HepG2 (cell line): Measurements from ENCODE around the gene PRSS27. TPM values are rescaled to one million over a fixed set of nuclear protein-coding genes. Genes with fewer than 3 reads are reported as not detected.

Experiments
- ASH2L ChIP-seq: fragments of 300-600, 200-600 bp; sonication (generic); IDR thresholded peaks from 2 replicates; pipeline ENCODE4 v1.7.0; 2017; ENCODE audit warnings: low read depth, mild to moderate bottlenecking, moderate library complexity, mixed read lengths, low read length; ENCODE audit not compliant: insufficient read length
- CEBPB ChIP-seq: IDR thresholded peaks from 2 replicates; pipeline ENCODE4 v1.6.1; 2011; ENCODE audit warnings: low read depth, low read length, improper control_type of control experiment, borderline replicate concordance
- EEA1 ChIP-seq: sonication (generic); formaldehyde crosslinking; IDR thresholded peaks from 2 replicates; pipeline ENCODE4 v1.5.1; 2020; ENCODE audit warnings: mild to moderate bottlenecking, missing genetic modification reagents, borderline replicate concordance
- HMG20A ChIP-seq: IDR thresholded peaks from 2 replicates; pipeline ENCODE4 v1.6.1; 2016; ENCODE audit warnings: borderline replicate concordance
- KDM4B ChIP-seq: sonication (generic); formaldehyde crosslinking; IDR thresholded peaks from 2 replicates; pipeline ENCODE4 v1.4.0; 2020; ENCODE audit warnings: missing genetic modification reagents
- LCORL ChIP-seq, 2 experiments: fragments of 450-650 bp in 1 of 2; sonication (generic) in 1 of 2; formaldehyde crosslinking in 1 of 2; IDR thresholded peaks; 2 replicates each; pipeline versions ENCODE4 v1.5.0 to v1.6.1; 2017 to 2020; ENCODE audit warnings: antibody characterized with exemption in 1 of 2, missing genetic modification reagents in 1 of 2
- MTA1 ChIP-seq: sonication (generic); formaldehyde crosslinking; IDR thresholded peaks from 2 replicates; pipeline ENCODE4 v1.4.0; 2020; ENCODE audit warnings: missing genetic modification reagents, mild to moderate bottlenecking, borderline replicate concordance
- NFKB2 ChIP-seq: sonication (generic); formaldehyde crosslinking; IDR thresholded peaks from 2 replicates; pipeline ENCODE4 v1.4.0; 2020; ENCODE audit warnings: missing genetic modification reagents, borderline replicate concordance
- NR2F6 ChIP-seq, 2 experiments: IDR thresholded peaks; 2 replicates each; pipeline ENCODE4 v1.6.1; 2016; ENCODE audit warnings: antibody characterized with exemption in 1 of 2, mild to moderate bottlenecking in 1 of 2
- RFX1 ChIP-seq: fragments of 450-650 bp; IDR thresholded peaks from 2 replicates; pipeline ENCODE4 v1.6.1; 2017
- RXRB ChIP-seq: IDR thresholded peaks from 2 replicates; pipeline ENCODE4 v1.6.1; 2016; ENCODE audit warnings: borderline replicate concordance, missing genetic modification reagents, missing compliant biosample characterization
- SOX6 ChIP-seq, 2 experiments: fragments of 450-650 bp in 1 of 2; sonication (generic) in 1 of 2; formaldehyde crosslinking in 1 of 2; IDR thresholded peaks; 2 replicates each; pipeline versions ENCODE4 v1.4.0 to v1.6.1; 2017 to 2020; ENCODE audit warnings: antibody characterized with exemption in 1 of 2, mild to moderate bottlenecking in 1 of 2, missing genetic modification reagents in 1 of 2
- SRSF4 ChIP-seq: fragments of 200-400 bp; formaldehyde crosslinking; IDR thresholded peaks from one replicate; pipeline ENCODE4 v1.6.1; 2018; ENCODE audit warnings: mild to moderate bottlenecking, low read depth, low read length, moderate library complexity; ENCODE audit not compliant: poor library complexity, severe bottlenecking
- ZFY ChIP-seq: sonication (generic); formaldehyde crosslinking; IDR thresholded peaks from 2 replicates; pipeline ENCODE4 v1.4.0; 2020; ENCODE audit warnings: missing genetic modification reagents
- ZMYM4 ChIP-seq: sonication (generic); formaldehyde crosslinking; IDR thresholded peaks from 2 replicates; pipeline ENCODE4 v1.8.1; 2023; ENCODE audit warnings: mild to moderate bottlenecking, missing genetic modification reagents
- ZNF225 ChIP-seq: sonication (generic); formaldehyde crosslinking; IDR thresholded peaks from 2 replicates; pipeline ENCODE4 v1.4.0; 2020; ENCODE audit warnings: mild to moderate bottlenecking, missing genetic modification reagents
- ZNF253 ChIP-seq: sonication (generic); formaldehyde crosslinking; IDR thresholded peaks from 2 replicates; pipeline ENCODE4 v1.8.0; 2022; ENCODE audit warnings: mild to moderate bottlenecking, missing genetic modification reagents, borderline replicate concordance
- ZNF317 ChIP-seq: sonication (generic); formaldehyde crosslinking; IDR thresholded peaks from 2 replicates; pipeline ENCODE4 v1.5.0; 2020; ENCODE audit warnings: mild to moderate bottlenecking, missing genetic modification reagents
- ZNF460 ChIP-seq: sonication (generic); formaldehyde crosslinking; IDR thresholded peaks from 2 replicates; pipeline ENCODE4 v1.5.1; 2020; ENCODE audit warnings: missing genetic modification reagents, mild to moderate bottlenecking, borderline replicate concordance
- ZNF547 ChIP-seq: sonication (generic); formaldehyde crosslinking; IDR thresholded peaks from 2 replicates; pipeline ENCODE4 v1.5.1; 2020; ENCODE audit warnings: mild to moderate bottlenecking, missing genetic modification reagents
- ZNF589 ChIP-seq: sonication (generic); formaldehyde crosslinking; conservative IDR thresholded peaks from 2 replicates; pipeline ENCODE4 v1.8.0; 2022; ENCODE audit warnings: mild to moderate bottlenecking, moderate library complexity, missing genetic modification reagents
- ZNF777 ChIP-seq: sonication (generic); formaldehyde crosslinking; IDR thresholded peaks from 2 replicates; pipeline ENCODE4 v1.4.0; 2020; ENCODE audit warnings: missing genetic modification reagents
- ZNF781 ChIP-seq: sonication (generic); formaldehyde crosslinking; IDR thresholded peaks from 2 replicates; pipeline ENCODE4 v1.5.1; 2020; ENCODE audit warnings: borderline replicate concordance, mild to moderate bottlenecking, missing genetic modification reagents; ENCODE audit errors: not compliant biosample characterization
- ZNF878 ChIP-seq: sonication (generic); formaldehyde crosslinking; IDR thresholded peaks from 2 replicates; pipeline ENCODE4 v1.8.1; 2023; ENCODE audit warnings: mild to moderate bottlenecking, missing genetic modification reagents, moderate library complexity
- polyA plus RNA-seq, 8 experiments: library from polyadenylated mRNA; depleted of rRNA in 3 of 8; stranded (reverse) in 7 of 8; unstranded in 1 of 8; fragments of >200 nt; fragmentation: Illumina TruSeq in 4 of 8; extraction: Trizol in 4 of 8; gene quantifications; 2 replicates each; pipeline versions ENCODE4 v1.2.1 to v1.2.3, GENCODE V29; 2011 to 2016; ENCODE audit warnings: low read depth in 4 of 8, missing spikeins in 1 of 8, mixed read lengths in 1 of 8; ENCODE audit not compliant: insufficient read depth in 1 of 8
- total RNA-seq, 5 experiments: library from RNA; depleted of rRNA; stranded (reverse); fragments of >200 nt; fragmentation: Illumina TruSeq; extraction: Trizol; gene quantifications; 2 replicates each; pipeline ENCODE4 v1.2.3, GENCODE V29; 2016; ENCODE audit warnings: low read depth in 1 of 5
- TF ChIP-seq, protein P1 (sequence below): sonication (generic); formaldehyde crosslinking; IDR thresholded peaks from 2 replicates; pipeline ENCODE4 v1.4.0; 2020; ENCODE audit warnings: missing genetic modification reagents, mild to moderate bottlenecking, borderline replicate concordance
- TF ChIP-seq, protein P2 (sequence below): sonication (generic); IDR thresholded peaks from 2 replicates; pipeline ENCODE4 v1.6.1; 2016; ENCODE audit warnings: low read depth, borderline replicate concordance

Gene PRSS27
- total and polyA plus RNA-seq, 2 of the 13 experiments (the other 11 are each of a cell fraction or from before 2014, with no cell fraction given) = 0.20 to 0.73 TPM

DNA sequence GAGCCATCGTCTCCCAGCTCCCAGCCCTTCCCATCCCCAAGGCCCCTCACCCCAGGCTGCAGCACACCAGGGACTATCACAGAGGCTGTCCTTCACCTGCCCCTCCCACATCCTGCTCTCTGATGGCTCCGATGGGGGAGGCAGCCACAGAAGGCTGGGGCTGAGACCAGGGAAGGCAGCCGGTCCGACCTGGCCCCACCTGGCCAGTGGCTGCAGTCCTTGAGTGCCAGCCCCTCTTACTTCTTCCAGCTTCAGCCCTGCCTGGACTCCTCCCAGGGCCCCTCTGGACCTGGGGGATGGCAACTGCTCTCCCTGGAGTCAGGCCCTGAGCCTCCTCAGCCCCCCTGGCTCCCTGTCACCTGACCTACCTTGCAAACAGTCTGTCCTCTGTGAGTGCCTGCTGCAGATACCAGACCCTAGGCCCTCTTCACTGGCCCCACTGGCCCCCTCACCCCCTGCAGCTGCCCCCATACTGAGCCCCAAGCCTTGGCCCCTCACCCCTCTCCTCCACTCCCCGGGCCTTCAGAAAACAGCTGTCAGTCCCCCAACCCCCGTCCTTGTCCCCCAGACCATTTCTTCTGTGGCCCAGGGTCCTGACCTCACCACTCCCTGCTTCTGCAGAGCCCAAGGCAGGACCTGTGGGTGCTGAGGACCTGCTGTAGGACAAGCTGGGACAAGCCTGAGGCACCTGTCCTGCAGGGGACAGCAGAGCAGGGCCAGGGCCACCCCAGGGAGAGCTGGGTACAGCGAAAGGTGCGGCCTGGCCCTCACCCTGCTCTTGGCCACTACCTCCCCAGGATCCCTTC lies 19.8 kb upstream of the PRSS27 start (continued):
- TF ChIP-seq ASH2L = no peak
- TF ChIP-seq ZNF547 = no peak
- no peak for TF ChIP-seq HMG20A
- TF ChIP-seq ZNF225 (CRISPR knock-in tag) = no peak
- no peak for TF ChIP-seq RFX1
- TF ChIP-seq, protein P1, sequence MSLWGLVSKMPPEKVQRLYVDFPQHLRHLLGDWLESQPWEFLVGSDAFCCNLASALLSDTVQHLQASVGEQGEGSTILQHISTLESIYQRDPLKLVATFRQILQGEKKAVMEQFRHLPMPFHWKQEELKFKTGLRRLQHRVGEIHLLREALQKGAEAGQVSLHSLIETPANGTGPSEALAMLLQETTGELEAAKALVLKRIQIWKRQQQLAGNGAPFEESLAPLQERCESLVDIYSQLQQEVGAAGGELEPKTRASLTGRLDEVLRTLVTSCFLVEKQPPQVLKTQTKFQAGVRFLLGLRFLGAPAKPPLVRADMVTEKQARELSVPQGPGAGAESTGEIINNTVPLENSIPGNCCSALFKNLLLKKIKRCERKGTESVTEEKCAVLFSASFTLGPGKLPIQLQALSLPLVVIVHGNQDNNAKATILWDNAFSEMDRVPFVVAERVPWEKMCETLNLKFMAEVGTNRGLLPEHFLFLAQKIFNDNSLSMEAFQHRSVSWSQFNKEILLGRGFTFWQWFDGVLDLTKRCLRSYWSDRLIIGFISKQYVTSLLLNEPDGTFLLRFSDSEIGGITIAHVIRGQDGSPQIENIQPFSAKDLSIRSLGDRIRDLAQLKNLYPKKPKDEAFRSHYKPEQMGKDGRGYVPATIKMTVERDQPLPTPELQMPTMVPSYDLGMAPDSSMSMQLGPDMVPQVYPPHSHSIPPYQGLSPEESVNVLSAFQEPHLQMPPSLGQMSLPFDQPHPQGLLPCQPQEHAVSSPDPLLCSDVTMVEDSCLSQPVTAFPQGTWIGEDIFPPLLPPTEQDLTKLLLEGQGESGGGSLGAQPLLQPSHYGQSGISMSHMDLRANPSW (CRISPR knock-in tag) = no peak
- TF ChIP-seq ZNF781 (CRISPR knock-in tag) = no peak
- TF ChIP-seq ZNF253 (CRISPR knock-in tag) = no peak
- no peak for TF ChIP-seq ZFY (CRISPR knock-in tag)
- TF ChIP-seq KDM4B = no peak
- TF ChIP-seq ZNF460 (CRISPR knock-in tag) = no peak
- no peak for TF ChIP-seq LCORL (IDR thresholded peaks at IDR 0.05)
- TF ChIP-seq LCORL (CRISPR knock-in tag; IDR thresholded peaks at IDR 0.05) = no peak
- no peak for TF ChIP-seq CEBPB
- TF ChIP-seq NFKB2 (CRISPR knock-in tag) = no peak; the same call in 1 of the 2 replicates
- TF ChIP-seq RXRB (CRISPR knock-in tag) = no peak
- no peak for TF ChIP-seq SRSF4
- TF ChIP-seq SOX6 (IDR thresholded peaks at IDR 0.05) = no peak
- no peak for TF ChIP-seq SOX6 (CRISPR knock-in tag; IDR thresholded peaks at IDR 0.05)
- no peak for TF ChIP-seq ZNF777 (CRISPR knock-in tag)
- no peak for TF ChIP-seq ZNF589 (CRISPR knock-in tag)
- no peak for TF ChIP-seq ZNF878 (CRISPR knock-in tag)
- TF ChIP-seq MTA1 (CRISPR knock-in tag) = no peak
- no peak for TF ChIP-seq EEA1 (CRISPR knock-in tag)
- TF ChIP-seq NR2F6 (IDR thresholded peaks at IDR 0.05) = no peak
- peak; percentile 36; the same call in 1 of the 2 replicates for TF ChIP-seq NR2F6 (CRISPR knock-in tag; IDR thresholded peaks at IDR 0.05)
- TF ChIP-seq ZMYM4 (CRISPR knock-in tag) = no peak
- TF ChIP-seq, protein P2, sequence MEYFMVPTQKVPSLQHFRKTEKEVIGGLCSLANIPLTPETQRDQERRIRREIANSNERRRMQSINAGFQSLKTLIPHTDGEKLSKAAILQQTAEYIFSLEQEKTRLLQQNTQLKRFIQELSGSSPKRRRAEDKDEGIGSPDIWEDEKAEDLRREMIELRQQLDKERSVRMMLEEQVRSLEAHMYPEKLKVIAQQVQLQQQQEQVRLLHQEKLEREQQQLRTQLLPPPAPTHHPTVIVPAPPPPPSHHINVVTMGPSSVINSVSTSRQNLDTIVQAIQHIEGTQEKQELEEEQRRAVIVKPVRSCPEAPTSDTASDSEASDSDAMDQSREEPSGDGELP = no peak
- TF ChIP-seq ZNF317 = no peak
